Right renal pelvis (tissue), 4 donors: ENCODE measurements around the gene SELENOV. TPM values are rescaled to one million over a fixed set of nuclear protein-coding genes. Genes with fewer than 3 reads are reported as not detected.

Experiments used
- DNase-seq, 4 donors: peaks; one replicate each; pipeline ENCODE4 v3.0.0-alpha.2; 2013; ENCODE audit warnings: low read depth in 4 of 4, low spot score in 3 of 4, missing footprints in 1 of 4
- polyA plus RNA-seq, 4 donors: library from polyadenylated mRNA; unstranded; fragments of 120-200 nt; gene quantifications; one replicate each; pipeline ENCODE4 v1.2.1, GENCODE V29; 2013; ENCODE audit not compliant: insufficient read length in 4 of 4

Gene SELENOV
- polyA plus RNA-seq, 4 donors: 4.0 to 8.3 (median 6.2) TPM

DNA sequence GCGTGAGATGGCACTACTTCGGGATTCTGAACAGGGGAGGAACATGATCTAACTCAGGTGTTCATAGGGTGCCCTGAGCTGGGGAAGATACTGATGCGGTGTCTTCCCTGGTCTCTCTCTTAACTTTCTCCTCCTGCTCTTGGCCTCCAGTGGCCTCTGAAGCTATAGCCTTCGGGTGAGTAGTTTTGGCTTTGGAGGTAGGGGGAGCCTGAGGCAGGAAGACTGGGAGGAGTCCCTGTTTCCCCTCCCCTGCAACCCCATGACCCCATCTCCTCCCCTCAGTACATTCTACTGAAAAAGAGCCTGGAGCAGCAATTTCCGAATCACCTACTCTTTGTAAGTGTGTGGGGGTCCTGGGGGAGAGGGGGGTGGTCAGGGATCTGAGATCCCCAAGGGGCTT is 3.5 kb downstream of the SELENOV start:
- DNase-seq: no peak

DNA sequence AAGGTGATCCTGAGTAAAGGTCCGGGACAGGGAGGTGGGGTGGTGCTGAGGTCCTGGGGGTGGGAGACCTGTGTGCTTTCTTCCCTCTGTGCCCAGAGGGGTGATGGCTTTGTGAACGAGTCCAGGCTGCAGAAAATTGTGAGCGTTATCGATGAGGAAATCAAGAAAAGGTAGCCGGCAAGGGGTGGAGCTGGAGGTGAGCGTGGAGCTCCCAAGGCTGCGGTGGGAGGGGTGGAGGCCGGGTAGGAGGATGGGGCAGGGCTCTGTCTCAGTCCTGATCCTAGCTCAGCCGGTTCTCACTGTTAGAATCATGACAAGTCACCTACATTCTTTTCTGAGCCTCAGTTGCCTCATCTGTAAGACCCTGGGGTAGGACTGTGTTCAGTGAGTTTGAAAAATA is 4.0 kb downstream of the SELENOV start:
- DNase-seq: no peak

DNA sequence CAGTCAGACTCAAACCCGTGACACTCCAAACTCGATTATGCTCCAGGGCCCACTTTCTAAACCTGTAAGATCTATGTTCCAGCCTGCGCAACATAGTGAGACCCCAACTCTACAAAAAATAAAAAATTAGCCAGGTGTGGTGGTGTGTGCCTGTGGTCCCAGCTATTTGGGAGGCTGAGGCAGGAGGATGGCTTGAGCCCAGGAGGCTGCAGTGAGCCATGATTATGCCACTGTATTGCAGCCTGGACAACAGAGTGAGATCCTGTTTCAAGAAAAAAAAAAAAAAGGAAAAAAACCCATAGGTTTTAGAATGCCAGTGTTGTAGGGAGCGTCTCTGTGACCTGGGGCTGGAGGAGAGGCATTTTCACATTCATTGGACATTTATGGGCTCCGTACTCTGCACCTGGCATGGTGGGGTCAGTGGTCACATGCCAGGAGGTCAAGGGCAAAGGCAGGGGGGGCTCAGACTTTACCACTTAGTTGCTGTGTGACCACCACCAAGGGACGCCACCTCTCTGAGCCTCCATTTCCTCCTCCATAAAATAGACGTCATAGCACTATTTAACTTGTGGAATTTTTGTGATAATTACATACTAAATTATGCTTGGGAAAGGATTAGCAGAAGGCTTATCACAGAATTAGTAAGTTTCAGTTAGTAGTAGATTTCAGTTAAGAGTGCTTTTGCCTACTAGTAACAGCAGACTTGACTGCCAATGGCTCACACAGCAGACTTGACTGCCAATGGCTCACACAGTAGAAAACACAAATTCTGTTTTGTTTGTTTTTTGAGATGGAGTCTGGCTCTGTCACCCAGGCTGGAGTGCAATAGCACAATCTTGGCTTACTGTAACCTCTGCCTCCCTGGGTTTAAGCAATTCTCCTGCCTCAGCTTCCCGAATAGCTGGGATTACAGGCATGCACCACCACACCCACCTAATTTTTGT is 5.9 kb downstream of the SELENOV start:
- DNase-seq: no peak

DNA sequence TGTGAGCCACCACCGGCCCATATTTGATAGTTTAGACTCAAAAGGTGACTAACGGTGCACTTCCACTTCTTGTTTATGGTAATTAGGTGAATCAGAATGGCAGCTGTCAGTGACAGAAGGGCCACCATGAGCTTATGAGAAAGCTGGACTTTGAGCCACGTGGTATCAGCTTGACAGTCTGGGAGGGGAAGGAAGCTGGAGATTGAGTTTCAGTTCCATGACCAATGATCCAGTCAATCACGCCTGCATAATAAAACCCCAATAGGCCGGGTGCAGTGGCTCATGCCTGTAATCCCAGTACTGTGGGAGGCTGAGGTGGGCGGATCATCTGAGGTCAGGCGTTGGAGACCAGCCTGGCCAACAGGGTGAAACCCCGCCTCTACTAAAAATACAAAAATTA is 9.6 kb downstream of the SELENOV start:
- DNase-seq: no peak

DNA sequence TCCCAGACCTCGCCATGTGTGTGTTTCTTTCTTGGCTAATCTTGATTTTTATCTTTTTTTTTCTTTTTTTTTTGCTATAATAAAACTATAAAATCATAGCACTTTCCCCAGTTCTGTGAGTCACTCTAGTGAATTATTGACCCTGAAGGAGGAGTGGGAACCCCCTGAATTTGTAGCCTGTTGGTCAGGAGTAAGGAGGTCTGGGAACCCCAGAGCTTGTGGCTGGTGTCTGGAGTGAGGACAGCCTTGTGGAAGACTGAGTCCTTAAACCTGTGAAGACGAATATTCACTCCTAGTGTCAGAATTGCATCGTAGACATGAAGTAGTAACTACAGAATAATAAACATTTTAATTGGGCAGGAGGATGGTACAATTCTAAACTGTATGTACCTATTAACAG is 10.3 kb downstream of the SELENOV start:
- DNase-seq: no peak

DNA sequence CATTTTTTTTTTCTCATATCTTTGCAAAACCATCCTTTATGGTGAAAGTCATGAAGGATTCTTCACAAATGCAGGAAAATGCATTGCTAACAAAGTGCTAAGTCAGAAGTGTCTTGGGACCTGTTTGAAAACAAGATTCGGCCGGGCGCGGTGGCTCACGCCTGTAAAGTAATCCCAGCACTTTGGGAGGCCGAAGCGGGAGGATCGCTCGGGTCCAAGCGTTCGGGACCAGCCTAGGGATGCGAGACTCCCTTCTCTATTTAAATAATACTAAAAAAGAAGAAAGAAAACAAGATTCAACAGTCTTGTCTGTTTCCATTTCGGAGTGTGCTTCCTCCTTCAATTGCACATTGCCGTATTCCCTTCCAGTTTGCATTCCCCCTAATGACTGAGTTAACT is 16.9 kb downstream of the SELENOV start:
- no peak for DNase-seq

DNA sequence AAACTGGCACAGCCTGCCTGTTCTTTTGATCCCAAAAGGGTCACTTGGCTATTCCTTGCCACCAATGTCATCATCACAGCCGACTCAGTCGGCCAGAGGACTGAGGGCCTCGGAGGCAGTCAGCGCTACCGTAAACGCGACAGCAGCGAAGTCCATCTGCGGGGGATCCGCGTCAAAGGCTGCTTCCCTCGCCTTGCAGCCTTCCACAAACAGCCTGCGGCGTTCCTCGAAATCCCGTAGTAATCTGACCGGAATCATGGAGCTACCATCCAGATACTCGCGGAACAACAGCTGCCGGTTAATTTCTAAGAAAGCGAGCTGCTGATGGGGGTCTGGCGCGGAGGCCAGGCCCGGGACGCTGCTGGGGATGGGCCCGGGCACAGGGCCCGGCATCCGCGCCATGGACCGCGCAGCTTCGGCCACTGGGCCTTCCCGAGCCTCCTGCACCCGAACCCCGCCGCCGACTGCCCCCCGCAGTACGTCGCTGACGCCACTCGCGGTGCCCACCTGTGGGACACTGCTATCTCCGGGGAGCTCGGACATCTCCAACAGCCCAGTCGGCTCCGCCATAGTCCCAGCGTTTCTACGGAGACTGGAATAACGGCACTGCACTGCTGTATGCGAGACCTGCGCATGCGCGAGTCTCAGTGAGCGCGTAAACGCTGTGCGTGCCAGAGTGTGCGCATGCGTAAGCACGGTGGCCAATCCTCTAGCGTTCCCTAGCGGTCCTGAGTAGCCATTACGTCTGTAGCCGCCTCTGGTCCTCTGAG is 17.5 kb downstream of the SELENOV start, which contains the start of gene EID2B:
EID2B (minus strand) TSS at position 620 of the 770 bp plus-strand sequence; CDS start at position 570, 50 bp downstream.
- peak; percentile 95 to 100 (median 95) for DNase-seq

DNA sequence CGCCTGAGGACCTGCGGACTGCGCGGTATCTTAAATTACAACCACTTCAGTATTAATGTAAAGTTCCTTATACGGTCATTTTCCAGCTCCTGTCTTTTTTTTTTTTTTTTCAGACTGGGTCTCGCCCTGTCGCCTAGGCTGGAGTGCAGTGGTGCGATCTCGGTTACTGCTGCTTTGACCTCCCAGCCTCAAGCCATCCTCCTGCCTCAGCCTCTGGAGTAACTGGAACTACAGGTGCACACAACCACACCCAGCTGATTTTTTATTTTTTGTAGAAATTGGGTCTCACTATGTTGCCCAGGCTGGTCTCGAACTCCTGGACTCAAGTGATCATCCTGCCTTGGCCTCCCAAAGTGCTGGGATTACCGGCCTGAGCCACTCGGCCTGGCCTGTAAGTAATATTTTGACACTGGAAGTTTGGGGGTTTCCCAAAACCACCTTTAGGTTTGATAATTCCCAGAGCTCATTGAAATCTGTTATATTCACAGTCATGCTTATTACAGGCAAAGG is 18.1 kb downstream of the SELENOV start:
- no peak for DNase-seq

DNA sequence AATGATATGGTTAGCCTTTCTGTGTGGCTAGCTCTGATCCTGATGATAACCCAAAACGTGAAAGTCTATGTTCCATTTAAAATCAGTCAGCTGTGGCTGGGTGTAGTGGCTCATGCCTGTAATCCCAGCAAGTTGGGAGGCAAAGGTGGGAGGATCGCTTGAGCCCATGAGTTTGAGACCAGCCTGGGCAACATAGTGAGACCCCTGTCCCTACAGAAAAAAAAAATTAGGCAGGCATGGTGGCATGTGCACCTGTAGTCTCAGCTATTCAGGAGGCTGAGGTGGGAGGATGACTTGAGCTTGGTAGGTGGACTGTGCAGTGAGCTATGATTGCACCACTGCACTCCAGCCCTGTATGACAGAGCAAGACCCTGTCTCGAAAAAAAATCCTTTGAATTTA is 18.9 kb downstream of the SELENOV start:
- no peak for DNase-seq

DNA sequence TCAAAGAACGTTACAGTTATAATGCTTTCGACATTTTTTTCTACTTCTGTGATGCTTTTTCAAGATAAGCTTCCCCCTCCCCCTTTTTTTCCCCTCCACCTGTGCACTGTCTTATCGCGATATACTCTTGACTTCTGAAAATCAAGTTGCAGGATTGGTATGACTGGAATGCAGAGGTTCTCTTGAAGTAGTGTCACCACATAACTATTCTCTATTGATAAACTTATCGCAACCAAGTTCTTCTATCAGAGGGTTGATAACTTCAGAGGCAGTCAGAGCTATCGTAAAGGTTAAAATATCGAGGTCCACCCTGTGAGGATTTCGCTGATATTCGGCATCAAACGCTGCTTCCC is 24.2 kb downstream of the SELENOV start:
- no peak for DNase-seq

DNA sequence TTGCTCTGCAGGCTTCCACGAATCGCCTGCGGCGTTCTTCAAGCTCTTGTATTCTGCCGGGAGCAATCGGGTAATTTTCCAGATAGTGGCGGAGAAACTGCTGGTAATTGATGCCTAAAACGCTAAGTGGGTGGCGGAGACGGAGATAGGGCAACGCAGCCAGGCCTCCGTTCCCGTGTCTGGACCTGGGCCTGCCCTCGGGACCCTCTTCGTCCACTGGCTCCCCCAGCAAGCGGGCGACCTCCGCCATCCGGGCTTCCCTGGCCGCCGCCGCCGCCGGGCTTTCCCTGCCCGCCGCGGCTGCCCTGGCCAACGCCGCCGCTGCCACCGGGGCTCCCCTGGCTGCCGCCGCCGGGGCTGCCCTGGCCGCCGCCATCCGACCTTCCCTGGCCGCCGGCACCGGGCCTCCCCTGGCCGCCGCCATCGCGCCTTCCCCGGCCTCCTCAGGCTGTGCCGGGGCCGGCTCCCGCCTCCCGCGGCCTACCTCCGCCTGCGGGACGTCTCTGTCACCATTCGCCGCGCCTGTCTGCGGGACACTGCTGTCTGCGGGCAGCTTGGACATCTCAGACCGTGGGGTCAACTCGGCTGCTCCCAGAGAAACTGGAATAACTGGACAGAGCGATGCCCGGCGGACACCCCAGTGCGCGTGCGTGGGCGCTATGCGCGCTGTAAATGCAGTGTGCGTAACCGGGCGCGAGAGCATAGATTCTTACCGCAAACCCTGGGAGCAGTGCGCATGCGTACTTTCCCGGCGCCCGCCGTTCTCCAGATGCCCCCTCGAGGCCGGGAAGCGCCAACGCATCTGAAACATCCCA is 24.8 kb downstream of the SELENOV start, which contains the start of gene EID2:
EID2 (minus strand) TSS at position 644 of the 815 bp plus-strand sequence; CDS start at position 562, 82 bp downstream.
- peak; percentile 88 to 93 (median 90) for DNase-seq

DNA sequence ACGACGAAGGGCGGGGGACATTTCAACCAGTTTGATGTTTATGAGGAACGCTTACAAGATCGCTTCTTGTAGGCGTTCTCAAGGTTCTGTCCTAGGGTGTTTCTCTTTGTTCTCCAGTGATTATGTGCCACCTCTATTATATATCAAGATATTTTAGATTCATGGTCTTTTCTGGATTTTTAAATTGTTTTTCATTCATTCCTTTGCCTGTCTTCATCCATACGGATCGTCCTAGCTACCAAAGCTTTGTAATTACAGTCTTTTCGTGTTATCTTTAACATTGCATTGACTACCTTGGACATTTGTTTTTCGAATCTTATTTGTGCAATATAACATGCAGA is 25.4 kb downstream of the SELENOV start:
- DNase-seq: no peak

DNA sequence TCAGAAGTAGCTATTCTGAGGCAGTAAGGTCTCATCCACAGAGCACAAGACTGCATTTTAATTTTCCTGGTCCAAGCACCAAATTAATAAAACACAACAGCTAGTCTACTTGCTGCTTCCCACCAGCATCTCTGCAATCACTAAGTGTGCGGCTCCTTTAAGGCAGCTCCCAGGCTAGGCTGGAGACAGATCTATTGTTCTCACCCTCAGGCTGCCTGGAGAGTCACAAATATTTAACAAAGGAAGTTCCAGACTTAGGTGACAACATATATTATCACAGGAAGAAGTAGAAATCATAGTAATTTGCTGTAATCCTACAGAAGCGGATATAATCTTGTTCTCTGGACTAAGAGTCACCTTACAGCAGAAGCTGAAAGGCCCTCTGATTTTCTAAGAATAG is 27.3 kb downstream of the SELENOV start:
- DNase-seq: no peak

DNA sequence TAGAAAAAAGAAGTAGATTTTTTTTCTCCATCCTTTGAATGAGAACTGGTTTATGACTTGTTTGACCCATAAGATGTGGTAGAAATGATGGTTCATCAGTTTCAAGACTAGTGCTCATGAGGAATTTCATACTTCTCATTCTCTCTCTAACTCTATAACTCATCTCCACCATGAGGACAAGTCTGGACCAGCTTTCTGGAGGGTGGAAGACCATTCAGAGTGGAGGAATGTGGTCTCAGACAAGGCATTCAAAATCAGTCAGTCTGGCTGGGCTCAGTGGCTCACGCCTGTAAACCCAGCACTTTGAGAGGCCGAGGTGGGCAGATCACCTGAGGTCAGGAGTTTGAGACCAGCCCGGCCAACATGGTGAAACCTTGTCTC is 28.5 kb downstream of the SELENOV start:
- no peak for DNase-seq

DNA sequence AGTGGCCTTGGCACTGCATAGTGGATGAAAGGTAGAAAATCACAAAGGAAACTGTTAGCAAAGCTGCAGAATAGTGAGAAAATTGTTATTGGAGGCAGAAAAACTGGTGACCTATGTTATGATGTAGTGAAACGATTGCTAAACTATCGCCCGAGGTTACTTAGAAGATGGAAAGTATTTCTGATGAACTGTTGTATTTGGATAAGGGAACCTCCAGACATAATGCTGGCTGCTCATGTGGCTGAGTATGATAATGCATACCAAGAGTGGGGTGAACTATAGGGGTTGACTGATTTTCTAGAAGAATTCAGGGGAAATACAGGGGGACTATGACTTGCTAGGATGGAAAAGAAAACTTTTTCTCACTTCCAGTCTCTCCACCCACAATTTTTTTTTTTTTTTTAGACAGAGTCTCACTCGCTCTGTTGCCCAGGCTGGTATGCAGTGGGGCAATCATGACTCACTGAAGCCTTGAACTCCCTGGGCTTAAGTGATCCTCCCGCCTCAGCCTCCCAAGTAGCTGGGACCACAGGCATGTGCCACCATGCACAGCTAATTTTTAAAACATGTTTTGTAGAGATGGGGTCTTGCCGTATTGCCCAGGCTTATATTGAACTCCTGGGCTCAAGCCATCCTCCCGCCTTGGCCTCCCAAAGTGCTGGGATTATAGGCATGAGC is 29.4 kb downstream of the SELENOV start:
- DNase-seq: no peak

DNA sequence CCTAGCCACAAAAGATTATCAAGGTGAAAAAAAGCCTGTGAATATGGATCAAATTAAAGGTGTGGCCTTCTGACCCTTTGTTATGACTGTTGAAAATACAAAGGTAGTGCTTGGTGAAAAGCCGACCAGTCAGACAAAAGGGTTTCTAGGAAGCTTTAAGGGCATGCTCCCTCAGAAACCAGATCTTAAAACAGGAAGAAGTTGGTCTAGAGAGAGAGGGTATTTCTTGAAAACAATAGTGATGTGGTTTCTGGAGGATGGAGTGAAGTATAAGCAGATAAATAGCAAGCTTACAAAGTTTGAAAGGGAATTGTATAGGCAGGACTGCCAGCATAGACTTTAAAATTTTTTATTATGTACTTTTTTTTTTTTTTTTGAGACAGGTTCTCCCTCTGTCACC is 30.0 kb downstream of the SELENOV start:
- DNase-seq: no peak

DNA sequence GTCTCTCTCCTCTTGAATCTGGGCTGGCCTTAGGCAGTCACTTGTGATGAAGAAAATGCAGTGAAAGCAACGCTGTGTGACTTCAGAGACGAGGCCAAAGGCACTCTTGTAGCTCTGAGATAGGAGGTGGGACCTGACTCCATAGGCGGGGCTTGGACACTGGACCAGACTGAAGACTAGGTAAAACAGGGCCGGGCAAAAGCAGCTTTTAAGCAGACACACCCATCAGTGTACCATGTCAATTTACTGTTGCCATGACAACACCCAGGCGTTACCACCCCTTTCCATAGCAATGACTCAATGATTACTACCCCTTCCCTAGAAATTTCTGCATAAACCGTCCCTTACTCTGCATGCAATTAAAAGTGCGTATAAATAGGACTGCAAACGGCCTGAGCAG is 31.7 kb downstream of the SELENOV start:
- no peak for DNase-seq

DNA sequence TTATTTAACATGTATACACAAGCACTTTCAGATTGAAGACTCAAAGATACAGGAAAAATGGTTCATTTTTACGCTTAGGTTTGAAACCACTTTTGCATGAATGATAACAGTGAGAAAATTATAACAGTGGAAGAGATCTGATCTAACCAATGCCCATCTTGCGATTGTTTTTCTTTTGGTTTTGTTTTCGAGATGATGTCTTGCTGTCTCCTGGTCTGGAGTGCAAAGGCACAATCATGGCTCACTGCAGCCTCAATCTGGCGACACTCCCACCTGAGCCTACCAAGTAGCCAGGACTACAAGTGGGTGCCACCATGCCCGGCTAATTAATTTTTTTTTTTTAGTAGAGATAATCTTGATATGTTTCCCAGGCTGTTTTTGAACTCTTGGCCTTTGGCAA is 35.3 kb downstream of the SELENOV start:
- DNase-seq: no peak

DNA sequence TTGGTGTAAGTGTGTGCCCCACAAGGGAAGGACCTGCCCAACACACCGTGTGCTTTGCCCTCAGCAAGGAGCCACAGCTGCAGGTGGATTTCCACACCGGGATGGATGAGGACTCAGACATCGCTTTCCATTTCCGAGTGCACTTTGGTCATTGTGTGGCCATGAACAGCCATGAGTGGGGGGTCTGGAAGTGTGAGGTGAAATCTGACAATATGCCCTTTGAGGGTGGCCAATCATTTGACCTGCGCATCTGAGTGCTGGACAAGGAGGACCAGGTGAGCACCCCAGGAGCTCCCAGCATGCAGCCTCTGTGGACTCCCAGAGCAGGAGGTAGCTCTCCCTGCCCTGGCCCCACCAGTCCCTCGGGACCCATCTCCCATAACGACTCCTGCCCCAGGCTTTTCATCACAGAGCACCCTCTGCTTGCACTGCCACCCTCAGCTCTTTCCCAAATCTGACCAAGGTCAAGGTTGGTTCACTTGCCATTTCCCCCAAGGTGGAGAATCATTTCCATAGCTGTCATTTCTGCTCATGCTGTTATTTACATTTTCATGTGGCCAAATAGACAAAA is 38.2 kb downstream of the SELENOV start:
- DNase-seq: no peak
